Activated naive CD4-positive, alpha-beta T cell (primary cell): ENCODE data around the gene CMTM5.
"Not testable (repeated sequence)": the region's sequence is repeated elsewhere in the genome, so short reads cannot be mapped to it uniquely, and the experiment has no call there.

Experiments used
- DNase-seq, 4 experiments: peaks; one replicate each; lab custom pipeline; 2025; lab: John Stamatoyannopoulos, UW

Gene CMTM5

DNA sequence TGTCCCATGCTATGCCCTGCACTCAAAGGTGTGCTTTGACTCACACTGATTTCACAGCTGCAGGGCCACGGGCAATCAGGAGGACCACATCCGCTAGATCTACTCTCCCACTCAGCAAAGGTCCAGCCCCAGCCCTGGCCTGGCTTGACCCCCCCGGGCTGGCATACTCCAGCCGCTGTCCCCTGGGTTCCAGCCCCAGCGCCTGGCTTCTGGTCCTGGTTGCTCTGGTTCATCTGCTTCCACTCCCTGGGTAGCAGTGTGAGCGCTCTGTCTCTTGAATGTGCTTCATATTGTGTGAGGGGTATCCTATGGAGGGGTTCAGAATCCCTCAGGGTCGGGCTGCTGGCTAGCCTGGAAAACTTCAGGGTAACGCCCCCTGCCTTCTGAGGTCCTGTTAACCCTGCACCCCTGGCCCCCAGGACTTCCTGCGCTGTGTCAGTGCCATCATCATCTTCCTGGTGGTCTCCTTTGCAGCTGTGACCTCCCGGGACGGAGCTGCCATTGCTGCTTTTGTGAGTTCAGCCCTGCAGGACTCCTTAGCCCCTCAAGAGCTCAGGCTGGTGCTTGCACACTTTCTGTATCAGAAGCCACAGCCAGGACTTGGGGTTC, 1.9 kb downstream of the CMTM5 start:
- DNase-seq, result no peak

DNA sequence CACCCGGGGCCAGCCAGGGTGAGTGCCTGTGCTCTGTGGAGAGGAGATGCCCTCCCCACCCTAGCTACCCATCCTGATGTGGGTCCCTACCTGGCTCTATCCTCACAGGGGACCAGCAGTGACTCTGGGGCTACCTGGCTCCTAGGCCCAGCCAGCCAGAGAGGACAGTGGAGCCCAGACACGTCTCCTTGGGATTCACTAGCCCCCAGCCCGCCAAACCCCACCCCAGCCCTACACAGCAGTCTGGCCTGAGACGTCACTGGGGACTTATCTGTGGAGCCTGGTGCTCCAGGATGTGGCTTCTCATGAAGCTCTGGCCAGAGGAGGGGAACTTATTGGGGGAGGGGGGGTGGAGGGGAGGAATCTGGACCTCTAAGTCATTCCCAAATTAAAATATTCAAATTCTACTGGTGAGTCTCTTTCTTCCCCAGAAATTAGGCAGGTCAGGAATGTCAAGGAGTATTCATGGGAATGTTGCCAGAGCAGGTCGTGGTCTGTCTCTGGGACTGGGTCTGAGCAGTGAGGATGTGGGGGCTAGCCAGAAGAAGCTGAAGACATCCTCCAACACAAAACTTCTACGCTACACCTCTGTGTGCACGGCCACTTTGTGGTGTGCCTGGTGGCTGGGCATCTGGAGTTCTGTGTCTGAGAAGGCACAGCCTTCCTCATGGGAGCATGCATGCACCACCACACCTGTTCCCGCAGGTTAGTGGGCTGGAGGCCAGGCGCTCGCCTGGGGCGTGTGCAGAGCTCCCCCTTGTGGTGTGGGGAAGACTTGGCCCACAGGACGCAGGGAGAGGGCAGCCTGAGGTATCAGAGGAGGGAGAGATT, 2.7 kb downstream of the CMTM5 start:
- DNase-seq, result peak; percentile 19 to 62 (median 46)

DNA sequence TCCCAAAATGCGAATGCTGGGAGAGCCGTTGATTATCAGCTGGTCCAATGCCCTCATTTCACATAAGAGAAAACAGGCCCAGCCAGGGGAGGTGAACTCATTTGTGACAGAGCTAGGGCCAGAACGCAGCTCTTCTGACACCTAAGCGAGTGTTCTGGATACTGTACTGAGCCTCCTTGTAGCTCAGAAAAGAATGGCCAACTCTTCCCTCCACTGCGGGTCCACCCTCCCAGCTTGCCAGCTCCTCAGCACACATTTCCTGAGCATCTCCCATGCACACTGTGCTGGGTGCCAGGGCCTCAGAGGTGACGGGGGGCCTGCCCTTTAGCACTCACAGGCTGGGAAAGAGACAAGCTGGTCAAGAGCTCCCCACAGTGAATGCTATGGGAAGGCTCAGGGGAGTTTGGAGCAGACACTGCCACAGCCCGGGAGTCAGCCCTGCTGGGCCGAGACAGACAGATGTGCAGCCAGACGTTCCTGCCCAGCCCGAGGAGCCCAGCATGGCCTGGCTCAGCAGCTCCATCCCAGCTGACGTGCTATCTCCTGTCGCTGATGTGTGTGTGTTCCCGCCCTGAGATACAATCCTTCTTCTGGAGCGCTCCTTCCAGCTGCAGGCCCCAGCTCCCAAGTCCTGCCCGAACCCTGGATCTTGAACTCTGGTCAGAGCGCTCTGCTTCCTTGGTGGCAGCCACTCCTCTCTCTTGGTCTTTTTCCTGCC, 3.5 kb downstream of the CMTM5 start:
- DNase-seq, result no peak

DNA sequence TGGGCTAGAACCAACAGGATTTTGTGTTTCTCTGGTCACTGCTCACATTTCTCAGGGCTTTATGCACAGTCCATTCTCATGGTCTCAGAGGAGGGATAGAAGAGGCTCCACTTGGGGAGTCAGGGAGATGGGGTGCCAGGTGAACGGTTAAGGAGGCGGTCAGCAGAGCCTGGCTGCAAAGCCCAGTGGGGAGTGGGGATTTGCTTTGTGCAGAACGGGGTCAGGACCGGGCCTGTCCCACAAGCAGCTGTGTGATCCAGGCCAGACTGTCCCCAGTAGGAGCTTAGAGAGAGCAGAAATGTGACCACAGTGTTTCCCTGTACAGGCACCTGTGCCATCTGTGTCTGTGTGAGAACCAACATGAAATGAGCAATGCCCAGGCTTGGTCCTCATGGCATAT, 4.1 kb downstream of the CMTM5 start:
- no peak for DNase-seq

DNA sequence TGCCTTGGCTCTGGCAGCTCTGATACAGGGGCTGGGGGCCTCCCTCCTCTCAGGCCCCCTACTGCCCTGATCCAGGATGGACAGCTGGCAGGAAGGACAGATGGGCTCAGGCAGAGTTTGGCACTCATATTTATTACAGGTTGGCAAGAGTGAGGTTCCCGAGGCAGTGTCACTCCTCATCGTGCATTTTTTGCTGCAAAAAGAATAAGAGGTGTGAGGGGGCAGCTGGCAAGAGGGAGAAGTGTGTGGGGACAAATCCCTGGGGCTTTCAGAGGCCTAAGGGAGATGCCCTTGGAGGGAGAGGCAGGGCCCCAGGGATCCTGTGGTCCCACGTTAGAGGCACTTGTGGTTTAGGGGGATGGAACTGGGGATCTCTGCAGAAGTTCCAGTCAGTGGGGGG, 5.0 kb downstream of the CMTM5 start:
- DNase-seq, result no peak

DNA sequence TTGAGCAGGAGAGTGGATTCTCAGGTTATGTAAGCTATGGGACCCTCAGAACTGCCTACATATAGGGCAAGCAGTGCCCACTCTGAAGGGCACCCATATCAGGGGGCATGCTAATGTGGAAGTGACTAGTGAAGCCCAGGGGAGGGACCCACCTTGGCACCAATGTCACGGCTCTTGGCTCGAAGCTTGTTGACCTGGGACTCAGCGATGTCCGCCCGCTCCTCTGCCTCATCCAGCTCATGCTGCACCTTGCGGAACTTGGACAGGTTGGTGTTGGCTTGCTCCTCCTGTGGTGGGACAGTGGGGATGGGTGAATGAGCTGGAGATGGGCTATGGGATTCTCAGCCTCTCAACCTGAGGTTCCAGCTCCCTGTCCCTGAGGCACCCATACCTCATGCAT, 5.4 kb downstream of the CMTM5 start:
- DNase-seq, result no peak

DNA sequence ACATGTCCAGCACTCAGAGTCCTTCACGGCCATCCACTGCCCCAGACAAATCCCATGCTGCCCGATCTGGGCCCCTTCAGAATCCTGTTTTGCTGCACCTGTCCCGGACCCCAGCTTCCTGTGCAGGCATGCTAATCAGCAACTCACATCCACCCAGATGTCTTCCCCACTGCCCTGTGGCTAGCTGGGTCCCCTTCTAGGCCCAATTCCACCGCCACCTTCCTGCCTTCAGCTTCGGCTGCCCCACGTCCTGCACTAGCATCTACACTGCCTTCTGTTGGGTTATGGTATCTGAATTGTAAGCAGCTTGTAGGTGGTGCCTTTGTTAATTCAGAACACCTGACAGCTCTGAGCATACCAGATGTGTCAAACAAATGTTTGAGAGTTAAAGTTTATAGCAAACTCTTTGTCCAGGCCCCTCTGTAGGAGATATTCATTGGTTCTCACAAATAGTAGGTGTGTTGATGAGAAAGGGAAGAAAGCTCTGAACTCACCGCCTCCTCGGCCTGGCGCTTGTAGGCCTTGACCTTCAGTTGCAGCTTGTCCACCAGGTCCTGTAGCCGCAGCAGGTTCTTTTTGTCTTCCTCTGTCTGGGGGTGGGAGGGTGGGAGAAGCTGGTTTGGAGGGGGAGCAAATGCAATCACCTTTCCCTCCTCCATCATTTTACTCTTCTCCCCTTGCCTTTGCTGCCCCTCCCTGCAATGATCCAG, 6.0 kb downstream of the CMTM5 start:
- DNase-seq, result no peak

DNA sequence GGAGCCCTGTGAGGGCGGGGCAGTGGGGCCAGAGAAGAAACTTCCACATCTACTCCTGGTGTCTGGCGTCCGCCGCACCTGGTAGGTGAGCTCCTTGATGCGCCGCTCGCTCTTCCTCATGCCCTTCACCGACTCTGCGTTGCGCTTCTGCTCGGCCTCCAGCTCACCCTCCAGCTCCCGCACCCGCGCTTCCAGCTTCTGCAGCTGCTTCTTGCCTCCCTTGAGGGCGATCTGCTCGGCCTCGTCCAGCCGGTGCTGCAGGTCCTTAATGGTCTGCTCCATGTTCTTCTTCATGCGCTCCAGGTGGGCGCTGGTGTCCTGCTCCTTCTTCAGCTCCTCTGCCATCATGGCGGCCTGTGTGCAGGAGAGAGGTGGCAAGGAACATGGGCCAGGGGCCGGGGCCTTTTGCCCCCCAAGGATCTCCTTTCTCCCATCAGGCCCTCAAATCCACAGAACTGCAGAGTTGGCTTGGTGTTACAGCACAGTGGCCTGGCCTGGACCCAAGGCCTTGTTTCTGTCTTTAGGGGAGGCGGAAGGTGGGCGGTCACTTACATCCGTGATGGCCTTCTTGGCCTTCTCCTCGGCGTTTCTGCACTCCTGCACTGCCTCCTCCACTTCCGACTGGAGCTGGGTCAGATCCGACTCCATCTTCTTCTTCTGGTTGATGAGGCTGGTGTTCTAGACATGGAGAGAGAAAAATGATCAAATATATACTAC, 7.7 kb downstream of the CMTM5 start:
- DNase-seq, result no peak

DNA sequence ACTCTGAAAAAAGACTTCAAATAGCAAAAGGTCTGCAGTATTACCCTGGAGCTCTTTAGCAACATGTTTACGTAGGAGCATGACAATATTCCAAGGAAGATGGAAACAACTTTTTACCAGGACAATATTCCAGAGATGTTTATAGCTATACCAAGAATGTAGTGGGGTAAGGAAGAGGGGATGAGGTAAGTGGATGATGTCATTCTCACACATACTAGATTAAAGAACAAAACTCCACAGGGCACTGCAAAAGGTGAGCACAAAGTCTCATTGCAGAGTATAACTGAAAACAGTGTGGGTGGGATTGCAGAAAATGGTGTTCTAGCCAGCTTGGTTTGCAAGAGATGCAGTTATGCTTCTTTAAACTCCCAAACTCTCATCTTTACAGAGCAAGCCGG, 8.4 kb downstream of the CMTM5 start:
- no peak for DNase-seq

DNA sequence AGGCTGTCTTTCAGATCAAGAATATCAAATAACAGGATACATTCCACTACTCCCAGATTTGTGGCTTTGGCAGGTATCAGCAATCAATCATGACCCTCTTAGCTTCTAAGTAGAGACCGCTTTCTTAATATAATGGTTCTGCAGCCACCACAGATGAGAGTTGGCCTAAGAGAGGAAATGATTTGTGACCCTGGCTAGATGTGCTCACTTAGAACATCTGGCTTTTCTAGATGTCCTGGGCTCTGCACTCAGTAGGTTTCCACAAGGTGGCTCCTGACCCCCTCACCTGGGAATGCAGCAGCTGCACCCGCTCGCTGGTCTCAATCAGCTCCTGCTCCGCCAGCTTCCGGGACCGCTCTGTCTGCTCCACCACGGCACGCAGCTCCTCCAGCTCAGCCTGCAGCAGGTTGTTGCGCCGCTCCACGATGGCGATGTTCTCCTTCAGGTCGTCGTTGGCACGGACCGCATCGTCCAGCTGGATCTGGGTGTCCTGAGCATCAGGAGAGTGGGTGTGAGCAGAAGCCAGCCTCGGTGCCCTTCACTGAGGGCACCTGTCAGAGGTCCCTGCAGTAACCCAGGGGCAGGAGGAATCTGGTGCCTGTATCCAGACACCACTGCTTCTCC, 8.9 kb downstream of the CMTM5 start:
- no peak for DNase-seq

DNA sequence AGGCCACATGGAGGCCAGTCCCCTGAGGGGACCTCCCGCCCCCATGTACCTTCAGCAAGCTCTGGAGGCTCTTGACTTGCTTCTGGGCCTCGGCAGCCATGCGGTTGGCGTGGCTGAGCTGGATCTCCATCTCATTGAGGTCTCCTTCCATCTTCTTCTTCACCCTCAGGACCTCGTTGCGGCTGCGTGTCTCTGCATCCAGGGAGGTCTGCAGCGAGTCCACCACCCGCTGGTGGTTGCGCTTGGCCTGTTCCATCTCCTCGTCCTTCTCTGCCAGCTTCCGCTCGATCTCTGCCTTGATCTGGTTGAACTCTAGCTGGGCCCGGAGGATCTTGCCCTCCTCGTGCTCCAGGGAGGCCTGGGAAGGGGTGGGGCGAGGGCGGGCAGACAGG, 9.4 kb downstream of the CMTM5 start:
- DNase-seq, result not testable (repeated sequence)

DNA sequence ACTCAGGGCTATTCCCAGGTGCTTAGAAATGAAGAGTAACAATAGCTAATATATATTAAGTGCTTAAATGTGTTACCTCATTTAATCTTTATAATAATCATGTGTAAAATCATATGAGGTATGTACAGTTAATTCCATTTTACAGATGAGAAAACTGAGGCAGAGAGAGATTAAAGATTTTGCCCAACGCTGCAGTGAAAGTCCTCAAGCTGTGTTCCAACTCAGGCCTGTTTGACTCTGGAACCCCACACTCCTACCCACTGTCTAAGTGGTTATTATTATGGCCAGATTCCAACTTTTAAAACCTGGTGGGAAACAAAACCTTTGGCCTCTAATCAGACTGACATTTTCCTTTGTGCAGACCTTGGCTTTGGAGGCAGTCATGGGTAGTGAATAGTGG, 10.2 kb downstream of the CMTM5 start:
- no peak for DNase-seq

DNA sequence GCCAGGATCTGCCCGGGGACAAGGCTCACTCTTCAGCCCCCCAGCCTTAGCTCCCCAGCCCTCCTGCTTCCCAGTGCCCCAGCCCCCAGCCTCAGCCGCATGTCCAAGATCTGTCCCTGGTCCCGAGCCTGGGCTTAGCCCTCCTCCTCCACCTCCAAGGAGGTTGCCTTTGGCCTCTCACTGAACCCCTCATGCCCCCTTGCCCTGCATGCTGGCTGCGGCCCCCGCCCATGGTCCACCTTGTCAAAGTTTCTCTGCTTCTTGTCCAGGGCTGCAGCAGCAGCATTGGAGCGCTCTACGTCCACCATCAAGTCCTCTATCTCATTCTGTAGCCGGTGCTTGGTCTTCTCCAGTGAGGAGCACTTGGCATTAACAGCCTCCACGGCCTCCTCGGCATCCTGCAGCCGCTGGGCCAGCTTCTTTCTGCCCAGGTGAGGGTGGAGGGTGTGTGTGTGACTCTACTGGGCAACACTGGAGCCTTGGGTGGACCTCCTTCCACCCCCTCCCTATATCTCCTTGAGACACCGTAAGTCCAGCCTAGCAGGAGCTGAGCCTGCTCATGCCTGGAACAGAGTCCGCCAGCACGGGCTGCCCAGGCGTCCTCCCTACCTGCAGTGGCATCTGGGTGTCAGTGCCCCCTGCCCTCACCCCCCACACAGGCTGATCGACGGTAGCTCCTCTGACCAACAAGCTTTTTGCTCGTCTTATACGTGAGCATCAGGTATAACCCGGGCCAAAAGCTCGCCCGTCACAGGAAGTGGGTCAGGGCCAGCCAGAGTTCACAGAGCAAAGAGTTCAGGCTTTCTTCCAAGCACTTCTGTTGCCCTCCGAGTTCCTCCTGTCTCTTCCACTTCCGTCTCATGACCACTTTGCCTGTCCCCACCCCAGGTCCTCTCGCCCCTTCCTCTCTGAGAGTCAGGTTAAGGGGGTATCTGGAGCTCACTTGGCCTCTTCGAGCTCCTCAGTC, 11.4 kb downstream of the CMTM5 start:
- DNase-seq, result no peak

DNA sequence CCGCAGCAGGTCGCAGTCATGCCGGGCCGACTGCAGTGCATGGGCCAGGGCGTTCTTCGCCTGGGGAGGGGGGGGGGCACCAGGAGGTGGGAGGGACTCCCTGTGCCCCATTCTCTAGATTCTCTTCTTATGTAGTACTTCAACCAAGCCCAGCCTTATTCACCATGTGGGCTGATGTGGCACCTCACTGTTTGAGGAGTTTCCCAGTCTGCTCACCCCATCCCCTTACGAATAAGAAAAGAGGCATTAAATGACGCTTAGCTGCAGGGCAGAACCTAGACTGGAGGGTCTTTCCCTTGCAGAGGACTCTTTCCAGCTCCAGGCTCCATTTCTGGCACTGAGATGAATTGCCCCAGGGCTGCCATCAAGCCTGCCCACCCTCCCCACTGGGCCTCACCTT, 12.2 kb downstream of the CMTM5 start:
- no peak for DNase-seq

DNA sequence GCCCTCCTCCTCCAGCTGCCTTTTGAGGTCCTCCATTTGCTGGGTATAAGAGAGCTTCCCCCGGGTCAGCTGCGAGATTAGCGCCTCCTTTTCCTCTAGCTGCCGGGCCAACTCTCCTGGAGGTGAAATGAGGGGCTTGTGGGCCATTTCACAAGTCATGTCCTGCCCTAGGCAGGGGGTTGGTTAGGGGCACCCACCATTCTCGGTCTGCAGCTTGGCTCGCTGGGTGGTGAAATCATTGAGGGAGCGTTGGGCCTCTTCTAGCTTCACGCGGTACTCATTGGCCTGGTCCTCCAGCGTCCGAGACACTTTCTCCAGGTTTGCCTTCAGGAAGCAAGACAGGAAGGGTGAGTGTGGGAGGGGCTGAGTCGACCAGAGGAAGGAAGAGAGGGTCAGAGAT, 12.6 kb downstream of the CMTM5 start:
- no peak for DNase-seq

DNA sequence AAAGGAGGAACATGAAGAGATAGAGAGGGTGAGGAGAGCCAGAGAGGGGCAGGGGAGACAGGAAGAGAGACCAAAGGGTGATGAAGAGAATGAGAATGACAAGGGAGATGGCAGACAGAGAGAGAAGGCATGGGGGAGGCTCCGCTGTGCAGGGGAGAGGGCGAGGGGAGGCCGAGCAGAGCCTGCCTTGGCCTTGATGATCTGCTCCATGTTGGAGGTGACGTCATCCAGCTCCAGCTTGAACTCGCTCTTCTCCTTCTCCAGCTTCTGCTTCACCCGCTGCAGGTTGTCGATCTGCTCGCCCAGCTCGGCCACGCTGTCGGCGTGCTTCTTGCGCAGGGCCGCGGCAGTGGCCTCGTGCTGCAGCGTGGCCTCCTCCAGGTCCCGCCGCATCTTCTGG, 13.0 kb downstream of the CMTM5 start:
- DNase-seq, result not testable (repeated sequence)

DNA sequence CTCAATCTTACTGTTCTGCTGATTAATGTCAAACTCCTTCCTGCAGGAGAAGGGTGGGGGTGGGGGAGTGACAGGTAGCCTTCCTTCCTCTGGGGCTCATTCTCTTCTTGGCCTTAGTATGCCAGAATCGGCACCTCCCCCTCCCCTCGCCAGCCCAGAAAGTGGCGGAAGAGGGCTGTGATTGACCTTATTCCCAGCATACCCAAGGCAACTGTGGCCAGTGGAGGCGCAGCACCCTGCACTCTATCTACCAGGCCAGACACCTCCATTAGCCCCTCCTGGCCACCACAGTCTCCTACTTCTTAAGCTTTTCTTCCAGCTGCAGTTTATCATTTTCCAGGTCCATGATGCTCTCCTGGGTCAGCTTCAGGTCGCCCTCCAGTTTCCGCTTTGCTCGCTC, 15.8 kb downstream of the CMTM5 start:
- no peak for DNase-seq

DNA sequence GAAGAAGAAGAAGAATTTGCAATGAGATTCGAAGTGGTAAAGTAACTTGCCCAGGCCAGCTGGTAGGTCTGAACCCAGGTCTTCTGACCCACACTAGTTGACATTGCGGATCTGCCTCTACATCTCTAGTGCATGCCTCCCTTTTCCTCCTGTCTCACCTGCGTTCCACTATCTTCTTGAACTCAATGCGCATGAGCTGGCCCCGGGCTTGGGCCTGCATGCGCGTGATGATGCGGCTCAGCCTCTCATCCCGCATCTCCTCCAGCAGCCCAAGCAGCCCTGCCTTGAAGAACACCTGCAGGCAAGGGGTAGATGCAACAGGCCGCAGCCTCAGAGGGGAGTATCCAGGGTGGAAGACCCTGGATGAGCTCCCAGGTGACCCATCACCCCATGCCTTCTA, 19.3 kb downstream of the CMTM5 start:
- DNase-seq, result no peak

DNA sequence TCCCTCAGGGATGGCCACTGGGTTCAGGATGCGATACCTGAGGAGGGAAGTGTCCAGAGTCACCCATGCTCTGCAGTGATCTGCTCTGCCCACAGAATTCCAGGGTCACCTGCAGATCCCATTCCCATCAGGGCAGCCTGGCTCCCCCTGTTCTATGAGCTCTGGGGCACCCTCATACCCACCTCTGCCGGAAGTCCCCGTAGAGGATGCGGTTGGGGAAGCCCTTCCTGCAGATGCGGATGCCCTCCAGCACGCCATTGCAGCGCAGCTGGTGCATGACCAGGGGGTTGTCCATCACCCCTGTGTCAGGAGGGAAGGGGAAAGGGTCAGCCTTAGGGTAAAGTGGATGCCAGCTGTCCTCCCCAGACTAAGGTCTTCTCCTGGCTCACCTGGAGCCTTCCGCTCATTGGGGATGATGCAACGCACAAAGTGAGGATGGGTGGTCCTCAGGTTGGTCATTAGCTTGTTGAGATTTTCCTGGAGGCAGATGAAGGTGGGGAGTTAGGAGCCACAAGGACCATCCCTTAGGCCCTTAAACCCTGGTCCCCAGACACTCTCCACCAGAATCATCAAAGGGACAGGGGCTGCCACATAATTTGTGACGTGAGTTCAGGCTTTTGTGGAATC, 20.0 kb downstream of the CMTM5 start:
- DNase-seq, result no peak

DNA sequence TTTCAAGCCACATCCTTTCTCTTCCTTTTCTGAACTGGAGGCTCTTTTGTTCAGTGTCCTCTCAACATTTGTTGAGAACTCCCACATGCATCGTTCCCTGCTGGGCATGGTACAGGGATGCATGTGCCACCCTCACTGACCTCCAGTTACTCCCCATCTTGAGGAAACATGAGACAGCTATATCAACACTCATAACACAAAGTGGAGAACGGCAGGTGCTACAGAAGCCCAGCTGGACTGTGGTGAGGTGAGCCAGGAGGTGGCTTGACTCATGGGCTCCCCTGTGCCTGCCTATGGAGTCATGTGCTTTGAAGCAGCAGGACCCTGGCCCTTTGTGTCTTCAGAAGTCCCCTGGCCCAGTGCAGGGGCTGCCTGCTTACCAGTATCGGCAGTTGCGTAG, 21.5 kb downstream of the CMTM5 start:
- no peak for DNase-seq
